ENCODE data around the gene IRS1. TPM values are rescaled to one million over a fixed set of nuclear protein-coding genes. Genes with fewer than 3 reads are reported as not detected.

Gene IRS1
- total and polyA plus RNA-seq, 2 donors from 2014 or later: 4.5 to 13.4 TPM

DNA sequence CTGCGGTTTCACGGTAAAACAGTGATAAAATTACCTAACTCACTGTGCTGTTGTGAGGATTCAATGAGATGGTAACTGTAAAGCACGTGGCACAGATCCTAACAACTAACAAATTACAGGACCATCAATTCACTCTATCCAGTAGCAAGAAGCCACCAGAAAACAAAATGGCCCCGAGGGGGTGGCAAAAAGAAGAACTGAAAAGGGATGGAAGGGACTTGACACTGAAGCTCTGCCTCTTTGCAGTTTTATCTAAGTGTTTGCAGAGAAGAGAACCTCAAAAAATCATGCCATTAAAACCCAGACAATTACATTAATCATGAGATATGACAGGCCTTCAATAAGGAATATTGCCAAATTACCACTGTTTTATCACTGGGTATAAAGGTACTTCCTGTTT lies 46.7 kb downstream of the IRS1 start:
- FAIRE-seq (no peak), DNase-seq (no peak)
- peaks cover 0 to 7% (median 3%) of the 10 kb centered on the region in 3 donors for H3K4me1 ChIP-seq (ENCODE audit: control insufficient read depth in 2 of 3, insufficient read depth in 2 of 3, low read depth in 1 of 3, low read length in 3 of 3)
- H3K4me3 ChIP-seq (ENCODE audit: low read length in 3 of 3): no peak overlapping the region
- no peaks in the 10 kb centered on the region for H3K9me3 ChIP-seq (ENCODE audit: control insufficient read depth in 2 of 3, insufficient read depth in 1 of 3, low read length in 3 of 3)
- no peak overlapping the region for H3K9ac ChIP-seq (ENCODE audit: low read length in 3 of 3)
- no peak overlapping the region for H3K27ac ChIP-seq (ENCODE audit: low read depth in 2 of 2, low read length in 2 of 2)
- TF ChIP-seq, protein P1, sequence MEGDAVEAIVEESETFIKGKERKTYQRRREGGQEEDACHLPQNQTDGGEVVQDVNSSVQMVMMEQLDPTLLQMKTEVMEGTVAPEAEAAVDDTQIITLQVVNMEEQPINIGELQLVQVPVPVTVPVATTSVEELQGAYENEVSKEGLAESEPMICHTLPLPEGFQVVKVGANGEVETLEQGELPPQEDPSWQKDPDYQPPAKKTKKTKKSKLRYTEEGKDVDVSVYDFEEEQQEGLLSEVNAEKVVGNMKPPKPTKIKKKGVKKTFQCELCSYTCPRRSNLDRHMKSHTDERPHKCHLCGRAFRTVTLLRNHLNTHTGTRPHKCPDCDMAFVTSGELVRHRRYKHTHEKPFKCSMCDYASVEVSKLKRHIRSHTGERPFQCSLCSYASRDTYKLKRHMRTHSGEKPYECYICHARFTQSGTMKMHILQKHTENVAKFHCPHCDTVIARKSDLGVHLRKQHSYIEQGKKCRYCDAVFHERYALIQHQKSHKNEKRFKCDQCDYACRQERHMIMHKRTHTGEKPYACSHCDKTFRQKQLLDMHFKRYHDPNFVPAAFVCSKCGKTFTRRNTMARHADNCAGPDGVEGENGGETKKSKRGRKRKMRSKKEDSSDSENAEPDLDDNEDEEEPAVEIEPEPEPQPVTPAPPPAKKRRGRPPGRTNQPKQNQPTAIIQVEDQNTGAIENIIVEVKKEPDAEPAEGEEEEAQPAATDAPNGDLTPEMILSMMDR (IDR thresholded peaks at IDR 0.05; ENCODE audit: borderline replicate concordance, extremely low read depth, insufficient read depth): no peak
- intact Hi-C loops (cut with DNase I): no loop called here
- H3K36me3 ChIP-seq (ENCODE audit: control insufficient read depth in 2 of 3, insufficient read depth in 3 of 3, low read length in 3 of 3): no peaks in the 10 kb centered on the region
- no peaks in the 10 kb centered on the region for H3K27me3 ChIP-seq (ENCODE audit: control insufficient read depth, insufficient read depth, low read length)

DNA sequence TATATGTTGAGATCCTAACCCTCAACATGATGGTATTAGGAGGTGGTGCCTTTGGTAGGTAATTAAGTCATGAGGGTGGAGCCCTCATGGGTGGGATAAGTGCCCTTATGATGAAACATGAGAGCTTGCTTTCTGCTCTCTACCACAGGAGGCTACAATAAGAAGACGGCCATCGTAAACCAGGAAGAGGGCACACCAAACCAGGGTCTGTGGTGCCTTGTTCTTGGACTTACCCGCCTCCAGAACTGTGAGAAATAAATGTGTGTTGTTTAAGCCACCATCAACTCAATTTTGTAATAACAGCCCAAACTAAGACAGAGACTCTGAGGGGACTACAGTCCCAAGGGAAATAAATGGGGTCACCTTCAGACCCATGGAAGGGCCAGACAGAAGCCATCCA lies 52.3 kb downstream of the IRS1 start:
- intact Hi-C loops (cut with DNase I): no loop called here
- no peaks in the 10 kb centered on the region for H3K36me3 ChIP-seq (ENCODE audit: control insufficient read depth in 2 of 3, insufficient read depth in 3 of 3, low read length in 3 of 3)
- H3K27me3 ChIP-seq (ENCODE audit: control insufficient read depth, insufficient read depth, low read length): no peaks in the 10 kb centered on the region

DNA sequence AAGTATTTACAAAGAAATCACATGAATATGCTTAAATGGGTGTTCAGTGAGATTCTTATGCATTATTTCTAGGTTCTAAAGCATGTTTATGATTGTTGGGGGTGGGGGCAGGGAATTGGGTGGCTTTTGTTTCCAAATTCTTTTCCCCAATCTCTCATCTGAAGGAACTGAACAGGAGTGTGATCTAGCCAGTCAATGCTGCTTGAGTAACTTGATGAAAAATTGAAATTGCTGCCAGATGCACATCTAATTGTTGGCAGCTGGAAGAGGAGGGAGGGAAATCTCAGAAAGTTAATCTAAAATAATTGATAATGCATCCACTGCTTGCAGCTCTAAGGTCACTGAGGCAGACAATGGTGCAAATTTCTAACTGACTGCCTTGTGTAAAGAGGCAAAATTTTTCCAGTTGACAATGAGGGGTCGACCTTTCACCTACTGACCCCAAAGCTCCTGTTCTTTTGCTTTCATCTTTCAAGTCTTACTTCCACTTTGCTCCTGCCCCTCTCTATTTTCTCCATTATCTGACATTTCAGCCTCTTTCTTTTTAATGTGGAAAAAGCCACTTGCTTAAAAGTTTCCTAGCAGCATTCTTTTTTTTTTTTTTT lies 53.3 kb downstream of the IRS1 start:
- FAIRE-seq (no peak), DNase-seq (no peak)
- Histone ChIP-seq H3K27ac (ENCODE audit: low read depth in 2 of 2, low read length in 2 of 2) (no peak overlapping the region), H3K4me1 (ENCODE audit: control insufficient read depth in 2 of 3, insufficient read depth in 2 of 3, low read depth in 1 of 3, low read length in 3 of 3) (peaks cover 0 to 8% (median 0%) of the 10 kb centered on the region in 3 donors), H3K36me3 (ENCODE audit: control insufficient read depth in 2 of 3, insufficient read depth in 3 of 3, low read length in 3 of 3) (no peaks in the 10 kb centered on the region), H3K4me3 (ENCODE audit: low read length in 3 of 3) (no peak overlapping the region), H3K9ac (ENCODE audit: low read length in 3 of 3) (no peak overlapping the region), H3K27me3 (ENCODE audit: control insufficient read depth, insufficient read depth, low read length) (no peaks in the 10 kb centered on the region), H3K9me3 (ENCODE audit: control insufficient read depth in 2 of 3, insufficient read depth in 1 of 3, low read length in 3 of 3) (no peaks in the 10 kb centered on the region)
- intact Hi-C loops (cut with DNase I): no loop called here
- TF ChIP-seq, protein P1 (IDR thresholded peaks at IDR 0.05; ENCODE audit: borderline replicate concordance, extremely low read depth, insufficient read depth): no peak

More for the DNA sequence above, 52.3 kb downstream of the IRS1 start:
- H3K9ac ChIP-seq (ENCODE audit: low read length in 3 of 3): no peak overlapping the region
- no peak overlapping the region for H3K4me3 ChIP-seq (ENCODE audit: low read length in 3 of 3)
- DNase-seq (no peak), FAIRE-seq (no peak)
- H3K9me3 ChIP-seq (ENCODE audit: control insufficient read depth in 2 of 3, insufficient read depth in 1 of 3, low read length in 3 of 3): no peaks in the 10 kb centered on the region
- TF ChIP-seq, protein P1 (IDR thresholded peaks at IDR 0.05; ENCODE audit: borderline replicate concordance, extremely low read depth, insufficient read depth): no peak
- peaks cover 0 to 4% (median 0%) of the 10 kb centered on the region in 3 donors for H3K4me1 ChIP-seq (ENCODE audit: control insufficient read depth in 2 of 3, insufficient read depth in 2 of 3, low read depth in 1 of 3, low read length in 3 of 3)
- no peak overlapping the region for H3K27ac ChIP-seq (ENCODE audit: low read depth in 2 of 2, low read length in 2 of 2)

DNA sequence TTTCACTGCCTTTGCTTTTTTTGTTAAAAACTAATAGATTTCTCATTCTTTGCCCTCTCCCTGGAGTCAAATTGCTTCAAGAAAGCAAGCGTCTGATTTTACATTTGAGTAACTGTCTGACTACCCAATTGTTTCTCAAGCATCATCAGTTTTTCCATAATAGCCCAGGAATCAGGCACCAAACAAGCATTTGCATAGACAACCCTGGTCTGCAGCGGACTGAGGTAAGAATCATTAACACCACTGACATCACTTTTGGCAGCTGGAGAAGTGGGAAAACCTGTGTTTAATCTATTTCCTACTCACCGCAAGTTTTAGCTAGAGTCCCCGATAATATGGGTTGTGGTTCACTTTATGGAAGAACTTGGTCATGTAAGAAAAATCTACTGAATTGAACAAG lies 55.7 kb downstream of the IRS1 start:
- Histone ChIP-seq H3K27me3 (ENCODE audit: control insufficient read depth, insufficient read depth, low read length) (no peaks in the 10 kb centered on the region), H3K27ac (ENCODE audit: low read depth in 2 of 2, low read length in 2 of 2) (no peak overlapping the region), H3K36me3 (ENCODE audit: control insufficient read depth in 2 of 3, insufficient read depth in 3 of 3, low read length in 3 of 3) (no peaks in the 10 kb centered on the region), H3K4me3 (ENCODE audit: low read length in 3 of 3) (no peak overlapping the region), H3K9me3 (ENCODE audit: control insufficient read depth in 2 of 3, insufficient read depth in 1 of 3, low read length in 3 of 3) (no peaks in the 10 kb centered on the region), H3K4me1 (ENCODE audit: control insufficient read depth in 2 of 3, insufficient read depth in 2 of 3, low read depth in 1 of 3, low read length in 3 of 3) (peaks cover 0 to 8% (median 0%) of the 10 kb centered on the region in 3 donors), H3K9ac (ENCODE audit: low read length in 3 of 3) (no peak overlapping the region)
- TF ChIP-seq, protein P1 (IDR thresholded peaks at IDR 0.05; ENCODE audit: borderline replicate concordance, extremely low read depth, insufficient read depth): no peak
- DNase-seq (no peak), FAIRE-seq (no peak)
- intact Hi-C loops (cut with DNase I): no loop called here
